Stimulated activated CD8-positive, alpha-beta memory T cell treated with anti-CD3 and anti-CD28 coated beads, Interleukin-2, amount 100 ng/mL, for 1 hour (primary cell): ENCODE measurements around the gene ECT2L.

Source experiments
- DNase-seq, 2 donors: peaks; one replicate each; pipeline ENCODE4 v3.0.0-alpha.2; 2020; ENCODE audit warnings: low read depth in 2 of 2

Gene ECT2L

GRCh38 chr6:138862456-138862855 is 66.6 kb downstream of the ECT2L start:
- no peak for DNase-seq

- no peak for DNase-seq
Measured at GRCh38 chr6:138863321-138863720, 67.4 kb downstream of the ECT2L start.

DNA sequence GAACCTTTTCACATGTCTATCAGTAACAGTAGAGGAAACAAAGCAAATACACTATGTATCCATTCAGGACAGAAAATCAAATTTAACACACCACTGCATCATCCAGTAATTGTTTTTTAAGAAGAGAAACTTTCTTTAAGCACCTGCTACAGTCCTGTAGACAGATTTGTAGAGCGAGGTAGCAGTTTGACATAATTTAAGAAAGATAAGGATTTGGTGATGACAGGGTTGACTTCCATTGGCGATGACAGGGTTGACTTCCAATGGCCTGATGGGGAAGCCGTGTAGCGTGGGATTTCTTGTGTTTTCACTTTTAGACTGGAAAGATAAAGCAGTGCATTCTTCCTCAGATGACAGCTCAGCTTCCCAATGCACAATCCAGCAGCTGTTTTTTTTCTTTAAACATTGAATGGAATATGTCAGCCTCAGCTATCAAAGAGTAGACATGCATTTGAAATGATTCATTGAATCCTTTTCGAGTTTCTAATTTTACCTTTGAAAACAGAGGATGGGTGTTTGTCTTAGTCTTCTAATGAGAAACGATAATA is 68.5 kb downstream of the ECT2L start:
- DNase-seq, result no peak

GRCh38 chr6:138865480-138866109 is 69.7 kb downstream of the ECT2L start:
- DNase-seq, result no peak

DNA sequence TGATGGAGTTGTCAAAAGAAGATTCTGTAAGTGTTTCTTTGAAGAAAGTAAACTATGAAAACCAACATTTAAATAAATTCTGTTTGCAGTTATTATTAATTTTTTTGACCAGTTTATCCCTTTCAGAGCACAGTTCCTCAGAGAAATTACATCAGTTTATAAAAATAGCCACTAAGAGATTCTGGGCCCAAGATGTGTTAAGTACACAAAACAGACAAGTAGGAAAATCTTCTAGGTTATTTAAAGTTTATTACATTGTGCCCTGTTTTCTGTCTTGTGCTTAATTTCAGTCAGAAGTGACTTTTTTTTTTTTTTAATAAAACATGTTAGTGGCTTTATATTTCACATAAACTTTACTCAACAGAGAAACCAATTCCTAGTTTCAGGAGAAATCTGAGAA is 72.3 kb downstream of the ECT2L start:
- no peak for DNase-seq

- no peak for DNase-seq
Measured at GRCh38 chr6:138869398-138869797, 73.5 kb downstream of the ECT2L start.

DNA sequence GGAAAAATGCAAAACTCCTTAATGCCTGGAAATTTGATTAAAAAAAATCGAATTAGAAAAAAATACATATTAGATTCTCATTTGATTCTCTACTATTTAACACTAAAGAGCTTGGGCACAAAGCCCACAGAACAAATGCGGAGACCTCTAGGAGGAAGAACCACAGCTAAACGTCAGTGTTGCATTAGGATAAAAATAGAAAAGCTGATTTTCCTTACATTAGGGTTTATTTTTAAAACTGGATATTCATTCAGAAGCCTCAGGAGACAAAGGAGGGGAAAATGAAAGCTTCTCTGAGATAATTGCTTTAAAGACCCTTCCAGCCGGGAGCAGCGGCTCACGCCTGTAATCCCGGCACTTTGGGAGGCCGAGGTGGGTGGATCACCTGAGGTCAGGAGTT is 77.3 kb downstream of the ECT2L start:
- no peak for DNase-seq

DNA sequence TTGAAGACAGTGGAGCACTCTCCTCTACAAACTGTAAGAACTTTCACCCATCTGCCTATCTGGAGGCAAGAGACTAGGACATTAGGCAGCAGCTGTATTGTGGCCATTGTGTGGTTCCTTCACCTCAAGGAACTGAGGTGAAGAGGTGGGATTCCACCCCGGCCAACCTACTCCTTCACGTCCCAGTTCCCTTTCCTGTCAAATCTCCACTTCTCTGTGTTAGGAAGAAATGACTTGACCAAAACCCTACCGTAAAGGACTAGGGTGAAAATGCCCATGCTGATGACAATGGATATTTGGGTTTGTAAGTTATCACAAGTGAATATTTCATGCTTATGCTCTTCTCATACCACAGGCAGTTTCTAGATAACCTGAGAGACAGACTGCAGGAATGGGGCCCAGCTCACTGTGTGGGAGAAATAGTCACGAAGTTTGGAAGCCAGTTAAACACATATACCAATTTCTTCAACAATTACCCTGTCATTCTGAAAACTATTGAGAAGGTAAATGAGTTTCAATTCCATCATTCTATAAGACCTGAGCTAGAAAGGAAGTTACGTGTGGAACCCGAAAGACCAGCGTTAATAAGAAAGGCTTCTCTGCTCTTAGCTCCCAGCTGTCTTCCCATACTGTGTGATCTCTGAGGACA is 86.6 kb downstream of the ECT2L start:
- no peak for DNase-seq

DNA sequence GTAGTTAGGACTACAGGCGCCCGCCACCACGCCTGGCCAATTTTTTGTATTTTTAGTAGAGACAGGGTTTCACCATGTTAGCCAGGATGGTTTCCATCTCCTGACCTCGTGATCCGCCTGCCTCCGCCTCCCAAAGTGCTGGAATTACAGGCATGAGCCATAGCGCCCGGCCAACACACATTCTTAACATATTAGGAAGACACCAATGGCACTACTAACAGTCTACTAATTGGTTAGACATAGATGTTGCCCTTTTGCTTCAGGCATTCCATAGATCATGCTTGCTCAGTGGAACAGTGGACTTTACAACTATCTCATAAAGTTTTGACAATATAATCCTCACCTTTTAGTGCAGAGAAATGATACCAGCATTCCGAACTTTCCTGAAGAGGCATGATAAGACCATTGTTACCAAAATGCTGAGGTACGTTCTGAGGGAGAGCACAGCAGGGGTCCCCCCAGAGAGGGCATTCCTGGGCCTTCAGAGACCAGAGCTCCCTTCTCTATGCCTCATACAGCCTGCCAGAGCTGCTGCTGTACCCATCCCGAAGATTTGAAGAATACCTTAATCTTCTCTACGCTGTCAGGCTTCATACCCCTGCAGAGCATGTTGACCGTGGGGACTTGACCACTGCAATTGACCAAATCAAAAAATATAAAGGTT is 89.4 kb downstream of the ECT2L start:
- DNase-seq, result no peak

- DNase-seq, result no peak
Measured at GRCh38 chr6:138891255-138891986, 95.5 kb downstream of the ECT2L start.

- no peak for DNase-seq
Measured at GRCh38 chr6:138896104-138896756, 100.3 kb downstream of the ECT2L start.

GRCh38 chr6:138897031-138897430 is 101.1 kb downstream of the ECT2L start:
- no peak for DNase-seq

DNA sequence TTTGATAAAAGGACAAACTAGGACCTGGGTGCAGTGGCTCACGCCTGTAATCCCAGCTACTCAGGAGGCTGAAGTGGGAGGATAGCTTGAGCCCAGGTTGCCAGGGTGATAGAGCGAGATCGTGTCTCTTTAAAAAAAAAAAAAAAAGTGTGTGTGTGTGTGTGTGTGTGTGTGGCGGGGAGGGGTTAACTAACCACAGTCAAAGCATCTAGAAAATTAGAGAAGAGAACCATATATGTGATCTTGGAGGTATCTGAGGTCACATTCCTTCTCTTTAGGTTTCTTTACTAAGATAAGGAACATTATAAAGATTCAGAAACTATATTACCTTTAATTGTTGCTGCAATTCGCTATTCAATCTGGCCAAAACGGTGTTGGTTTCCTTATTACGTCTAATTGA is 111.3 kb downstream of the ECT2L start:
- no peak for DNase-seq

GRCh38 chr6:138909511-138909910 is 113.6 kb downstream of the ECT2L start:
- no peak for DNase-seq

DNA sequence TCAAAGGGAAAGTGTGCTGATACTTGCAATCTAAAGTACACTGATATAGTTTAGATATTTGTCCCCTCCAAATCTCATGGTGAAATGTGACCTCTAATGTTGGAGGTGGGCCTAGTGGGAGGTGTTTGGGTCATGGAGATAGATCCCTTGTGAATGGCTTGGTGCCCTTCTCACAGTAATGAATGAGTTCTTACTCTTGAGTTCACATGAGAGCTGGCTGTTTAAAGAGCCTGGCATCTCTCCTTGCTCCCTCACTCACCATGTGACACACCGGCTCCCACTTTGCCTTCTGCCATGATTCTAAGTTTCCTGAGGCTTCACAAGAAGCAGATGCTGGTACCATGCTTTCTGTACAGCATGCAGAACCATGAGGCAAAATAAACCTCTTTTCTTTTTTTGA is 114.1 kb downstream of the ECT2L start:
- no peak for DNase-seq

GRCh38 chr6:138912308-138912707 is 116.4 kb downstream of the ECT2L start:
- DNase-seq, result no peak

DNA sequence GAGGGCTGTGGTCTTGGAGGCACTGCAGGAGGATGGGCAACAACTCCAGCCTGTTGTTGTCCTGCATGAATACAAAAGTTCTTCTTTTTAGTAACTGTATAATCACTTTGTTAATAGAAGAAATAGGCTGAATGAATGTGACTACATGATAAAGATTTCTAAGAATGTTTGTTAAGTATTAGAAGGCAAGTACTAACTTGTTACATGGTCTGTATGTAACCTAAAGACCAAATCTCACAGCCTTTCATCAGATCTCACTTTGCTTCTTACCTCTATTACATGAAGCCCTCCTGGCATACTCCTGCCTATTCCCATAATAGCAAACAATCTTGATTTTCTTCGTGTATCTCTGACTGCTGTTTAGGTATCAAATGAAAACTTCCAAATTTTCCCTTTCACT is 118.8 kb downstream of the ECT2L start:
- DNase-seq, result no peak

- DNase-seq, result no peak
Measured at GRCh38 chr6:138920906-138921305, 125.0 kb downstream of the ECT2L start.

DNA sequence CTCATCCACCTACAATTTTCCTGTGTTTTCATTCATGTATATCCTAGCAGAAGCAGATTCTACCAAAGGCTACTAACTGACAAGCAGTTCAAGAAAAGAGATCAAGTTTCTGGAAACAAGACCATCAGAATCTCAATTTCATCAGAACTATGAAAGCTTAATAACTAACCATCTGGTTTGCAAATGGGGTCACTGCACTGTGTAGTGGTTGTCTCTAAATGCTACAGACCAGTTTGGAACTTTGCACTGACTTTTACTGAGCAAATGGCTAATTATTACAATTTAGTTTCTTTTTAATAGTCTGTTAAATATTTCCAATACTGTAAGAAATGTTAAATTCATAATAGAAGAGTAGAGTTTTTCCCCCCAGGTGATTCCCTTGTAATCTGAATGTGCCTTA is 127.7 kb downstream of the ECT2L start:
- DNase-seq, result no peak

DNA sequence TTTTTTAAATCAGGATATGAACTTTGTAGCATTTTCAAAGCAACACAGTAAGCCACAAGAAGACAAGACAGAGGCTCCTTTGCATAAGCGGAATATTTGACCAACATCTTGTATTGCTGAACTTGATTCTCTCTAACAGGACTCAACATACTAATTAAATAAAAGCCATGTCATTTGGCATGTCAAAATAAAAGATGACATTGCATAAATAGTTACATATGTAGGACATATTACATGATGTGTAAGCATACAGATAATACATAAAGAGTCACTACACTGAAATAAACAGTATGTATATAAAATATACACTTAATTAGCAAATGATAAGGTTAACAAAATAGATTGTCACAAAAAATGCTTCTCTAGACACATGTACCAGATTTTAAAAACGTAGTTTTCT is 129.9 kb downstream of the ECT2L start:
- no peak for DNase-seq

- DNase-seq, result no peak
Measured at GRCh38 chr6:138926579-138926978, 130.7 kb downstream of the ECT2L start.

DNA sequence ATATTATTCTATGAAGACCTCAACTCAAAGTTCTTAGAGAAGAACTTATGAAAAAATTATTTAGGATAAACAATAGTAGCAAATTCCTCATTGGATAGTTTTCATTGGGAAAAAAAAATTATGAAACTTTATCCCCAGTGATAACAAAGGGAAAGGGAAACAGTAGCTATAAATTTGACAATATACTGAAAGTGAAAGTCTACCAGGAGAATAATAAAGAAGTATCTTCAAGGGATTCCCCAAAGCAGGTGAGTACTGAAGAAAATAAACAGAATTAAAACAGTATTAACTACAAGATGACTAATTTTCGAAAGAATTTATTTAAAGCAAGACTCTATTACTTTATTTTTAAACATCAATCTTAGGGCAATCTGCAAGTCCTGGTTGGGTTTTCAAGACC is 135.8 kb downstream of the ECT2L start:
- no peak for DNase-seq
